ENCODE data around the gene TM7SF3. TPM values are rescaled to one million over a fixed set of nuclear protein-coding genes. Genes with fewer than 3 reads are reported as not detected.

TM7SF3 gene
- total RNA-seq, 4 donors from 2014 or later: 33.8 to 58.9 (median 49.7) TPM

DNA sequence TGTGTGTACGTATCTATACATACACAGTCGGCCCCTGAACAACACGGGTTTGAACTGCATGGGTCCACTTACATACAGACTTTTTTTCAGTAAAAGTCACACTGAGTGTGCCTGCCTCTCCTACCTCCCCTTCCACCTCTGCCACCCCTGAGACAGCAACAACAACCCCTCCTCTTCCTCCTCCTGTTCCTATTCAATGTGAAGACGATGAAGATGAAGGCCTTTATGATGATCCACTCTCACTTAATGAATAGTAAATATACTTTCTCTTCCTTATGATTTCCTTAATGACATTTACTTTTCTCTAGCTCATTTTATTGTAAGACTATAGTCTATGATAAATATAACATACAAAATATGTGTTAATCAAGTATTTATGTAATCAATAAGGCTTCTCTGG, 25.5 kb downstream of the TM7SF3 start:
- H3K9me3 ChIP-seq: no peaks in the 10 kb centered on the region
- no peaks in the 10 kb centered on the region for H3K4me1 ChIP-seq
- DNase-seq: no peak
- no peak for TF ChIP-seq POLR2A (IDR thresholded peaks at IDR 0.05)
- TF ChIP-seq, protein P1, sequence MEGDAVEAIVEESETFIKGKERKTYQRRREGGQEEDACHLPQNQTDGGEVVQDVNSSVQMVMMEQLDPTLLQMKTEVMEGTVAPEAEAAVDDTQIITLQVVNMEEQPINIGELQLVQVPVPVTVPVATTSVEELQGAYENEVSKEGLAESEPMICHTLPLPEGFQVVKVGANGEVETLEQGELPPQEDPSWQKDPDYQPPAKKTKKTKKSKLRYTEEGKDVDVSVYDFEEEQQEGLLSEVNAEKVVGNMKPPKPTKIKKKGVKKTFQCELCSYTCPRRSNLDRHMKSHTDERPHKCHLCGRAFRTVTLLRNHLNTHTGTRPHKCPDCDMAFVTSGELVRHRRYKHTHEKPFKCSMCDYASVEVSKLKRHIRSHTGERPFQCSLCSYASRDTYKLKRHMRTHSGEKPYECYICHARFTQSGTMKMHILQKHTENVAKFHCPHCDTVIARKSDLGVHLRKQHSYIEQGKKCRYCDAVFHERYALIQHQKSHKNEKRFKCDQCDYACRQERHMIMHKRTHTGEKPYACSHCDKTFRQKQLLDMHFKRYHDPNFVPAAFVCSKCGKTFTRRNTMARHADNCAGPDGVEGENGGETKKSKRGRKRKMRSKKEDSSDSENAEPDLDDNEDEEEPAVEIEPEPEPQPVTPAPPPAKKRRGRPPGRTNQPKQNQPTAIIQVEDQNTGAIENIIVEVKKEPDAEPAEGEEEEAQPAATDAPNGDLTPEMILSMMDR (IDR thresholded peaks at IDR 0.05): no peak
- H3K4me3 ChIP-seq: no peak overlapping the region
- peaks cover 0 to 20% (median 0%) of the 10 kb centered on the region in 3 donors for H3K36me3 ChIP-seq
- H3K27ac ChIP-seq: no peak overlapping the region
- H3K27me3 ChIP-seq: no peaks in the 10 kb centered on the region

DNA sequence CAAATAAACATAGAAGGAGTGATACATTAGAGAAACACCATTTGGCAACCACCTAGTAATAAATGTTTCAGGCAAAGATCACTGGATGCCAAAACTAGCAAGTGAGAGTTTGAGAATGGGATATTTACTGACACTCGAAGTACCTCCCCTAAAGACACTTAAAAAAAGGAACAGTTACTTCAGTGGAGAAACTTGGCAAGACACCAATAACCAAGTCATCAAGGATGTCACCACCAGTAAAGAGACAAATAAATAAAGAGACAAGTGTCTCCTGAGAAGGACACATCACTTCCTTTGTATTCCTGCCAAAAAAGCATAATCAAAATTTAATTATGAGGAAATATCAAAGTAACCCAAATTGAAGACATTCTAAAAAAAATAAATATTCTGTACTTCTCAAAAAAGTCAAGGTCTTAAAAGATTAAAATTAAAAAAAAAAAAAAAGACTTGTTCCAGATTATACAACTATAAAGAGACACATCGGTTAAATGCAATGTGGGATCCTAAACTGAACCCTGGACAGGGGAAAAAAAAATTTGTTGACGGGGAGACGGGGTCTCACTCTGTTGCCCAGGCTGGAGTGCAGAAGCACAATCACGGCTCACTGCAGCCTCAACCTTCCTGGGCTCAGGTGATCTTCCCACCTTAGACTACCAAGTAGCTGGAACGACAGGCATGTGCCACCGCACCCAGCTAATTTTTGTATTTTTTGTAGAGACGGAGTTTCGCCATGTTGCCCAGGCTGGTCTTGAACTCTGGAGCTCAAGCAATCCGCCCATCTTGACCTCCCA, 26.4 kb downstream of the TM7SF3 start:
- H3K4me1 ChIP-seq: no peaks in the 10 kb centered on the region
- no peak overlapping the region for H3K4me3 ChIP-seq
- no peak for DNase-seq
- H3K27me3 ChIP-seq: no peaks in the 10 kb centered on the region
- H3K27ac ChIP-seq: no peak overlapping the region
- no peaks in the 10 kb centered on the region for H3K9me3 ChIP-seq
- H3K36me3 ChIP-seq: peaks cover 0 to 25% (median 0%) of the 10 kb centered on the region in 3 donors
- TF ChIP-seq, protein P1 (IDR thresholded peaks at IDR 0.05): no peak
- TF ChIP-seq POLR2A (IDR thresholded peaks at IDR 0.05): no peak

DNA sequence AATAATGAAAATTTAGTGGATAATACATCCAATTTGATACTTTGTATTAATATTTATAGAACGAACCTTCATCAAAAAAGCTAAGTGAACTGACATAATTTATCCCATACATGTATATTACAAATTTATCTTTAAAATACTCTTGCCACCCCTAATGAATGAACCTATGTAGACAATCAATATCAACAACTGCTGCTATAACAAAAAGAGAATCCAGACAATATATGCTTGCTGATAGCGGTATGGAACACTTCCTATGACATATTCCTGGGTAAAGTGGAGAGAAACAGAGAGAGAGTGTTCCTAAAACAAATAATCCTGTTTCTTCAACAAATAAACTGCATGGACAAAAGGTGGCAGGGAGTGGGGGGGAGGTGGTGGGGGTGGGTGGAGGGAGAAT, 31.3 kb downstream of the TM7SF3 start:
- Histone ChIP-seq H3K9me3 (no peaks in the 10 kb centered on the region), H3K27ac (no peak overlapping the region), H3K4me3 (no peak overlapping the region), H3K4me1 (no peaks in the 10 kb centered on the region), H3K27me3 (no peaks in the 10 kb centered on the region), H3K36me3 (peaks cover 0 to 20% (median 0%) of the 10 kb centered on the region in 3 donors)
- no peak for DNase-seq
- TF ChIP-seq, protein P1 (IDR thresholded peaks at IDR 0.05): no peak
- TF ChIP-seq POLR2A (IDR thresholded peaks at IDR 0.05): no peak

DNA sequence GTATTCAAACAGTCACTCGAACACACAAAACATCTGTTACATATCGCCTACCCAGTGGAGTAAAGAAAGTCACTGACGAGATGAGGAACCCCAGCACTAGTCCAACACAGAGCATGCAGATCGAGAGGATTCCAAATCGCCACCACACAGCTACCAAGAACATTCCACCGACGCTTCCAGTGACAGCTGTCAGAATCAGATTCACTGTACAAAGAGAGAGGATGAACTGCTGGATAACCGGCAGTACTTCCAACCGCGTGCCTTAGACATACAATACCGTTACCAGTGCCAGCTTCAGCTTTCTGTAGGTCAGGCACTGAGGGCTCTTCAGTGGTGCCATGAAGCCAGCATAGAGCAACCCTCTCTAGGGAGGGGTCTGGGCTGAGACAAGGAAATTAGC, 34.5 kb downstream of the TM7SF3 start:
- Histone ChIP-seq H3K27ac (no peak overlapping the region), H3K4me1 (no peaks in the 10 kb centered on the region), H3K27me3 (no peaks in the 10 kb centered on the region), H3K36me3 (peaks cover 0 to 37% (median 0%) of the 10 kb centered on the region in 3 donors), H3K9me3 (no peaks in the 10 kb centered on the region), H3K4me3 (no peak overlapping the region)
- TF ChIP-seq, protein P1 (IDR thresholded peaks at IDR 0.05): no peak
- TF ChIP-seq POLR2A (IDR thresholded peaks at IDR 0.05): no peak
- DNase-seq: no peak

DNA sequence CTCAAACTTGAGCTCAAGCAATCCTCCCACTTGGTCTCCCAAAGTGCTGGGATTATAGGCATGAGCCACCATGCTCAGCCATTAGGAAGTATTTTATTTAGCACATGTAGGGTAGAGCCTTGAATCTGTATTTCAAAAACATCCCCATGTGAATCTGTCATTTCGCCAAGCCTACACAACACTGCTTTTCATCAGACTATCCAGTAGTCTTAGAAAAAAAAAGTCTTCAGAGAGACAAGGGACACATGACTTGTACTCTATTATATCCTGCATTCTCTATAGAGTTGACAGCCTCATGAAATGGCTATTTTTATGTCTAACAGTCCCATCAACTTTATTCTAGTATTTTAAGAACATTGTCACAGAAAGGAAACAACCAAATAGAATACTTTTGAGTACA, 35.4 kb downstream of the TM7SF3 start:
- Histone ChIP-seq H3K27ac (no peak overlapping the region), H3K4me3 (no peak overlapping the region), H3K4me1 (no peaks in the 10 kb centered on the region), H3K9me3 (no peaks in the 10 kb centered on the region), H3K27me3 (no peaks in the 10 kb centered on the region), H3K36me3 (peaks cover 0 to 44% (median 0%) of the 10 kb centered on the region in 3 donors)
- TF ChIP-seq, protein P1 (IDR thresholded peaks at IDR 0.05): no peak
- no peak for TF ChIP-seq POLR2A (IDR thresholded peaks at IDR 0.05)
- no peak for DNase-seq

Data from Peyer's patch (tissue), 4 donors.